ENCODE data around the gene TAS1R3.

The TAS1R3 gene

GRCh38 chr1:1377540-1378205 lies 46.6 kb downstream of the TAS1R3 start:
- Histone ChIP-seq H3K4me1 (no peaks in the 10 kb centered on the region; the same call in 1 of the 2 replicates), H3K4me3 (ENCODE audit: low read depth, low read length) (no peak overlapping the region), H3K27me3 (no peaks in the 10 kb centered on the region), H3K36me3 (peaks cover 15% of the 10 kb centered on the region), H3K9me3 (no peaks in the 10 kb centered on the region)
- no peak for TF ChIP-seq CTCF (IDR thresholded peaks at IDR 0.05; ENCODE audit: low read depth, low read length)
- no peak for DNase-seq

- DNase-seq, result no peak
- no peak overlapping the region for H3K4me3 ChIP-seq (ENCODE audit: low read depth, low read length)
- TF ChIP-seq CTCF (IDR thresholded peaks at IDR 0.05; ENCODE audit: low read depth, low read length), result no peak
- H3K9me3 ChIP-seq, result no peaks in the 10 kb centered on the region
- no peaks in the 10 kb centered on the region for H3K27me3 ChIP-seq
- H3K36me3 ChIP-seq, result peaks cover 9% of the 10 kb centered on the region
- no peaks in the 10 kb centered on the region for H3K4me1 ChIP-seq
Measured at GRCh38 chr1:1380860-1381259, 49.8 kb downstream of the TAS1R3 start.

DNA sequence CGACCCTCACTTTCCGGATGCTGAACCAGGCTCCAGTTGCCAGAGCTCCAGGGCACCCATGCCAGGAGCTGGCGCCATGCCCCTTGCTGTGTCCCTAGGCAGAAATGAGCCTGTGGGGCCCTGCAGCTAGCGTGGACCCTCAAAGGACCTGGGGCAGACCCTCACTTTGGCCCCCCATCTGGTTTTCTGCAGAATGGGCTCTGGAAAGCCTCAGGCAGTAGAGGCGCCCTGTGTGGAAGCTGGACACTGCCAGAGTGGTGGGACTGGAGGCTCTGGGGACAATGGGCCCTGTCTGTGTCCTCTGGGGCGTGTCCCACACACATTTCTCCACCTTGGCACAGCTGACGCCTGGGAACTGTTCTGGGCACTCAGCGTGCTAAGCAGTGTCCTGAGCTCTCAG lies 50.2 kb downstream of the TAS1R3 start:
- no peak overlapping the region for H3K4me3 ChIP-seq (ENCODE audit: low read depth, low read length)
- H3K27me3 ChIP-seq, result no peaks in the 10 kb centered on the region
- H3K36me3 ChIP-seq, result peaks cover 13% of the 10 kb centered on the region
- no peak for TF ChIP-seq CTCF (IDR thresholded peaks at IDR 0.05; ENCODE audit: low read depth, low read length)
- H3K4me1 ChIP-seq, result no peaks in the 10 kb centered on the region
- no peaks in the 10 kb centered on the region for H3K9me3 ChIP-seq
- DNase-seq, result no peak

Measured in BE2C (cell line).